Right forelimb (tissue), 1 donor: ENCODE results near the gene TNFAIP8L1.

Experiments
- DNase-seq: peaks from one replicate; pipeline ENCODE4 v3.0.0-alpha.2; 2018

The TNFAIP8L1 gene

DNA sequence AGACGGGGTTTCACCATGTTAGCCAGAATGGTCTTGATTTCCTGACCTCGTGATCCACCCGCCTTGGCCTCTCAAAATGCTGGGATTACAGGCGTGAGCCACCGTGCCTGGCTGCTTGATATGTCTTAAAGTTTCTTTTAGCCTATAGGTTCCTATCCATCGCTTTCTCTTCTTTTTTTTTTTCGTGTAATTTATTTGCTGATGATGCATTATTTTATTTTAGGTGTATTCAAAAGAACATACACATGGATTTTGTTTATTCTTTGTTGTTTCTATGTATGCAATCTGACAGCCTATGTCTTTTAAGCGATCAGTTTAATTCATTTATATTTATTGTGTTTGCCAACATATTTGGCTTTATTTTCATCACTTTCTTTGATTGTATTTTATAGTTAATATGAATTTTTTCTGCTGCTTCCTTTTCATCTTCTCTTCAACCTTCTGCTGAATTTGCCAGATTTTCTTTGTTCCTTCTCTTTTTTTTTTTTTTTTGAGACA, 26.0 kb upstream of the TNFAIP8L1 start:
- no peak for DNase-seq

GRCh38 chr19:4618019-4618418, 21.3 kb upstream of the TNFAIP8L1 start:
- DNase-seq = no peak

GRCh38 chr19:4619668-4620294, 19.5 kb upstream of the TNFAIP8L1 start:
- DNase-seq = no peak

GRCh38 chr19:4620675-4621074, 18.6 kb upstream of the TNFAIP8L1 start:
- DNase-seq = no peak

GRCh38 chr19:4622695-4623421, 16.5 kb upstream of the TNFAIP8L1 start:
- DNase-seq = no peak

GRCh38 chr19:4624301-4624700, 15.0 kb upstream of the TNFAIP8L1 start:
- DNase-seq = no peak

DNA sequence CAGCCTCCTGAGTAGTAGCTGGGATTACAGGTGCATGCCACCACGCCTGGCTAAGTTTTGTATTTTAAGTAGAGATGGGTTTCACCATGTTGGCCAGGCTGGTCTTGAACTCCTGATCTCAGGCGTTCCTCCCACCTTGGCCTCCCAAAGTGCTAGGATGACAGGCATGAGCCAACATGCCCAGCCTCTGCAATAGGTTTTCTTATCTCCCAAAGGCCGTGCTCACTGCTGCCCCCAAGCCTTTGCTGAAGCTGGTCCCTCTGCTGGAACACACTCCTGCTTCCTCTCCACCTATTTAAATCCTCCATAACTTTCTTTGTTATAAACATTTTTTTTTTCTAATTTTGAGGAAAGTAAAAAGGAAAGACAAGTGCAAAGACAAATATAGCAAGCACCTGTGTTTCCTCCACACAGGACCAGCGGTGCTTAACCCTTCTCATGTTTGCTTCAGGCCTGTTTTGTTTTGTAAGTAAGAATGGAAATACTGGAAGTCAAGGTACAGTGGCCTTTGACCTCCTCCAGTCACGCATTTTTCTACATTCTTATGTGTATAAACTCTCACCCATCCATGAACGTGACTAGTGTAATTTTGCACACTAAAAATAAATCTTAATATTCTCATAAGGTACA, 14.5 kb upstream of the TNFAIP8L1 start:
- DNase-seq = no peak

GRCh38 chr19:4633140-4633967, 6.0 kb upstream of the TNFAIP8L1 start:
- DNase-seq = peak; percentile 56

DNA sequence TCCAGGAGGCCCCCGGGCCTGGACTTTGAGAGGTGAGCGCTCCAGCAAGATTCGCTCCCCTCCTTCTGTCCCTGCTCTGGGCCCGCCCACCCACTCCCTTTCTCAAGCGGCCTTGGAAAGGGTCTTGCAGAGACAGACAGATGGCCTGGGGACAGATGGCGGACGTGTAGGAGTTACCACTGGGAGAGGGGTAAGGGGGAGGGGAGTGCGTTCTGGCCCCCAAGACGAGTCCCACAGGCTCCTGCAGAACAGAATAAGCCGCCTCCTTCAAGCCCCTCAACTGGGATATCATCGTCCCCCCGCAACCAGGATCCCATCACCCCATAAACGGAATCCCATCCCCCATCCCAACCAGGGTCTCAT, 3.6 kb upstream of the TNFAIP8L1 start:
- DNase-seq = no peak

GRCh38 chr19:4636151-4636717, 3.1 kb upstream of the TNFAIP8L1 start:
- peak; percentile 89 for DNase-seq

GRCh38 chr19:4636761-4637160, 2.6 kb upstream of the TNFAIP8L1 start:
- DNase-seq = no peak

DNA sequence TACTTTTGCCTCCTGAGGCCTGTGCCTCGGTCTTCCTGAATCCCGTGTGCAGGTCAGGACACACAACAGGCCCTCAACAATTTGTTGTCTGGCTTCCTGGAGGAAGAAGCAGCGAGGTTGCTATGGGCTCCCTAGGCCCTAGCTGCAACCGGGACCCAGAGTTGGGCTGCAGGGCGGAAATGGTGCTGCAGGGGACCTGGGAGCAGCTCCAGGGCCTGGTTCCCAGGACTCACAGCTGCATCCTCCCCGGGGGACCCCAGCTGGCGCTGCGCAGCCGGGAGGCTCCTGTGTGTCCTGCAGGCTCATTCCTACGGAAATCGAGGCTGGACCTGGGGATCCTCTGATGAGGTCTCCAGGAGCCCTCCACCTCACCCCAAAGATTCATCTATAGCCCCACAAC, 999 bp upstream of the TNFAIP8L1 start:
- no peak for DNase-seq

DNA sequence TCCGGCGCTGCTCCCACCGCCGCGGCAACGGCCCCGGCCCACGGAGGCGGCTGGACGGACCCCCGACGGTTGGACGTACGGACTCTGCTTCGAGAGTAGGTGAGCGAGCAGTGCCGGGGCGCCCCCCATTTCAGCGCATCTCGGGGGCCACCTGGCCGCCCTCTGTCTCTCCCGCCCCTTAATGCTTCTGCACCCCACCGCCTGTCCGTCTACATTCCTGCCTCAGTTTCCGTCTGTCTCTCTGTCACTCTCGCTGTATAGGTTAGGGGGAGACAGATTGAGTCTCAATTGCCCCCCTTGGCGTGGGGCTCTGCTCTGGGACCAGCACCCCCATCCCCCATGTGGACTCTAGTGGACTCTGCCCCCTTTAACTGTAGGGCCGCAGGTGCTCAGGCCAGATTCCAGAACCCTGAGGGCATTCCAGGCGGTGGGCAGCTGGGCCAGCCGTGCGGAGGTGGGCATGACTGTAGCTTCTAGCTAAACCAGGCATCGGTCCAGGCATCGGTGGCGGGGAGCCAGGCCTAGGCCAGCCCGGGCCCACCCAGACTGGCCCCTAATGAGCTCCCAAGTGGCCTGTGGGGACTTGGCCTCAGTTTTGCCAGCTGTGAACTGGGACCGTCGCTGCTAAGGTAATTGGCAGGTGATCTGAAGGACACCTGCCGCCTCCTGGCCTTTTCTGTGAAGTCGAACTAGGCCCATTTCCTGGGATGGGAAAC, 373 bp downstream of the TNFAIP8L1 start:
- DNase-seq = peak; percentile 58

DNA sequence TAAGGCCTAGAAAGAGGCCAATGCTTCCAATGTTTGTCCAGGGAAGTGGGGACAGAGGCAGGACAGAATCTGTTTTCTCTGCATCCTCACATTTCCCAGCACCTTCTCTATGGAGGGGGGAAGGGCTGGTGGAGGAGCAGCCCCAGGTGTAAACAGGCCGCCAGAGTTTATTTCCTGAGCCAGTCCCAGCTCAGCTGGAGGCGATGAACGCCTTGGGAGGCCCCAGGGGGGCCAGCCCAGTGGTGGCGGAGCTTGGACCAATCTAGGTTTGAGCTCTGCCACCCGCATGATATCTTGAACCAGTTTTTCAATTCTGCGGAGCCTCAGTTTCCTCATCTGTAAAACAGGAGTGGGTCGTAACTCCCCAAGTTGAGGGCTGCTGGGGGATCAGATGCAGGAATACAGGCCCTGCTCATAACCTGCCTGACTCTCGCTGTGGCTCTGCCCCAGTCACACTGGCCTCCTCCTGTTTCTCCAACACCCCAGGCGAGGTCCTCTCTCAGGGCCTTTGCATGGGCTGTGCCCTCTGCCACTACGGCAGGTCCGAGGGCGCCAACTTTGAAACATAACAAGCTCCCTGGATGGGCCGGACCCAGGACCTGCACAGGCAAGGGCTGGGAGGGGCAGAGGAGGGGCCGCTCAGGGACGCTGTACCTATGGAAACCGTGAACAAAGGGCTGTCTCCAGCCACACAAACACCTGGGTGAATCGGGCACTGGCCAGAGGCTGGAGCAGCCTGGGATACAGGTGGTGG, 1.1 kb downstream of the TNFAIP8L1 start:
- DNase-seq = no peak

DNA sequence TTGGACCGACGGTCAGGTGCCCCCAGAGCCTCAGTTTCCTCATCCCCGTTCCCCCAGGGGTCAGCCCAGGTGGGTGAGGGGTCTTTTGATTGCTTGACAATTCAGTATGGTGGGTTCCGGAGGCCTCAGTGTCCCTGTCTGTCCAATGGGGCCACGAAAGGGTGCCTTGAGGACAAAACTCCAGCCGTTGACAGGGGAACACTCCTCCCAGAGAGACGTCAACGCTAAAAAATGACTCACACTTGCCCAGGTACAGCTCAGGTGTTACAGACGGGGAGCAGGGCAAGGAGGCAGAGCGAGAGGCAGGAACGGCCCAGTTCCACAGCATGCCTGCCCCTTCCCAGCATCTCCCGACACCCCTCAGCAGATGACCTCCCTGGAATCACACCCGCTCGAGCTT, 1.8 kb downstream of the TNFAIP8L1 start:
- no peak for DNase-seq

DNA sequence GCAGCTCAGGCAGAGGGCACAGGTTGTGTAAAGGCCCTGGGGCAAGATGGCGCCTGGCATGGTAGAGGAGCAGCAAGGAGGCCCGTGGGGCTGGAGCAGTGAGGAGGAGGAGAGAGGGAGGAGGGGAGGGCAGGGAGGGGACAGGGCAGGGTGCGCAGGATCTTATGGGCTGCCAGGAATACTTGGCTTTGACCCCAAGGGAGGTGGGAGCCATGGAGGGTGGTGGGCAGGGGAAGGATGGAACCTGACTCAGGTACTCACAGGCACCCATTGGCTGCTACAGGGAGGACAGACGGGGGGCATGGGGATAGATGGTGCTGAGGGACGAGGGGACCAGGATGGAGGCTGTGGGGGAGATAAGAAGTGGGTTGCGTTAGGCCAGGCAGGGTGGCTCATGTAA, 3.3 kb downstream of the TNFAIP8L1 start:
- DNase-seq = no peak

- no peak for DNase-seq
Observed at GRCh38 chr19:4645718-4646117, 6.4 kb downstream of the TNFAIP8L1 start.

DNA sequence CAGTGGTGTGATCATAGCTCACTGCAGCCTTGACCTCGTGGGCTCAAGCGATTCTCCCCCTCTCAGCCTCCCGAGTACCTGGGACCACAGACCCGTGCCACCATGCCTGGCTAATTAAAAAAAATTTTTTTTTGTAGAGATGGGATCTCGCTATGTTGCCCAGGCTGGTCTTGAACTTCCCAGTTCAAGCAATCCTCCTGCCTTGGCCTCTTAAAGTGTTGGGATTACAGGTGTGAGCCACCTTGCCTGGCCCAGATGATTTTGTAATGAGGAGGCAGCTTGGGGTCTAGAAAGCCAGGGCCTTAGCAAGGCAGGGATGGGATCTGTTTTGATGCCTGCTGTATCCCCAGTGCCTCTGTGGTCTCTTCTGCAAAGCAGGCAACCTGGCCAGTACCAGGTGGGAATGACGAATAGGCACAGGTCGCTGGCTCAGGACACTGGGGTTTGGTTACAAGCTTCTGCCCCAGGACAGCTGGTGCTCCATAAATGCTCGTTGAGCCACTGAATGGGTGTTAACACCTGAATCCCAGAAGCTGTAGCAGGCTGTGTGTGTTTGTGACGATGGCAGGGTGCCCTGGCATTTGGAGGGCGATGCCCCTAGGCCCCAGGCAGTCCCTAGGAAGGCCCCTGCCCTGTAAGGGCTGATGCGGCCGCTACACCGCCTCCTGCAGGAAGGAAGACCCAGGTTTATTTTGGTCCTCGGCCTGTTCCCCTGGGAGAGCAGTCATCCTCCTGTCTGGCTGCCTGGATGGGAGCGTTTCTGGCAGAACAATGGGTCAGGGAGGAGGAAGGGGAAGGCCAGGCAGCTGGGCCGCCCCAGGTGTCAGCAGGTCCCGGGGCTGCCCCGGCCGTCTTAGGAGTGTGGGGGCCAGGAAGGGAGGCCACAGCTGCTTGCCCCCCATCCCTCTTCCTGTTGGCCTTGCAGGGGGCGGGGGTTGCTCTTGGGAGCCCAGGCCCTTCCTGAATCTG, 8.6 kb downstream of the TNFAIP8L1 start:
- peak; percentile 71 for DNase-seq

DNA sequence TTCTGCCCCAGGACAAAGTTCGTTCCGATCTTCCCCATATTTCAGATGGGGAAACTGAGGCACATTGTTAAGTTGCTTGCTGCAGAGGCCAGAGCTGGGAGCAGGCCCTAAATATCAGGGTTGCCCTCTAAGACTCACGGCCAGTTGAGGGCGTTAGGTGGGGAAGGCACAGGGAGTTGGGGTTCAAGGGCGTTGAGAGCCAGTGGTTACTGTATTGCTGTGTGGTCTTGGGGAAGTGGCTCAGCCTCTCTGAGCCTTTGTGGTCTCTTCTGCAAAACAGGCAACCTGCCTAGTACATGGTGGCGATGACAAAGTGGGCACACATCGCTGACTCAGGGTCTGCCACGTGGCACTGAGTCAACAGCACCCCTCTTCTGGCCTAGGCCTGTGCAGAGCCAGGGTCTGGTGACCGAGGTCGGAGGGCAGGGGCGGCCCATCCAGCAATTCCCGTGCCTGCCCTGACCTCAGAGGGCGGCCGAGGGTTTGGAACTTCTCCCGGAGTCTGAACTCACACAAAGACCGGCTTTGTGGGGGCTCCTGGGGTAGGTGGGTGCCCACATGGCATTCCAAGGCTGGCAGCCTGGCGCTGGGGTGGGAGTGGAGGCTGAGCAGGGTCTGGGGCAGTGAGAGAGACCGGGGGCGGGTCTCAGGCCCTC, 10.2 kb downstream of the TNFAIP8L1 start:
- no peak for DNase-seq

DNA sequence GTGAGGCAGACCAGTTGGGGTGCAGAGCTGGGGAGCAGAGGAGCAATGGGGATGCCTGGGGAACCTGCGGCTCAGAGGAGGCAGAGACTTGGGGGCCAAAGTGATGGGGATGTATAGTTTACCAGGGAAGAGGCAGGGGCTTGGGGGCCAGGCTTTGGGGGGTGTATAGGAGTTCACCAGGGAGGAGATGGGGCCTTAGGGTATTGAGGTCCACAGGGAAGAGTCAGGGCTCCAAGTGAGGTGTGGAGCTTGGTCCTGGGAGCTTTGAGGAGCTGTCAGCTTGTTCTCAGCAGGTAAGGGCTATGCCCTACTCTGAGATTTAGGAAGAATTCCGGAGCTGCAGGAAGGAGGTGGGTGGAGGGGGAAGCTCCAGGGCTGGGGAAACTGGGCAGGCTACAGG, 10.8 kb downstream of the TNFAIP8L1 start:
- no peak for DNase-seq
